ENCODE data around the gene BAZ1B. TPM values are rescaled to one million over a fixed set of nuclear protein-coding genes. Genes with fewer than 3 reads are reported as not detected.

BAZ1B gene
- total and polyA plus RNA-seq, 12 donors, result 14.5 to 65.5 (median 43.7) TPM

DNA sequence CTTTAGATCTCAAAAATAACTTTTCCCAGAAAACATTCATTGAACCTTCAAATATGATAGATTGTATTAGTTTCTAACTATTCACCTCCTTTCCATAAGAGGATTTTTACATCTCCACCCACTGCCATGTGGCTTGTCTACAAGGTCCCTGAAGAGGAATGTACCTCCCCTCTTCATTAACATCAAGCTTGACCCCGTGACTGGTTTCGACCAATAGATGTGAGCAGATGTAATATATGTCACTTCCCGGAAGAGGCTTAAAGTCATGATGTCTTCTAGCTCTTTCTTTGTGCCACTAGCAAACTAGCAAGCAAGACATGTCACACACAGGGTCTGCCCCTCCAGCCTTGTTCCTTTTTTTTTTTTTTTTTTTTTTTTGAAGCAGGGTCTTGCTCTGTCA, 6.9 kb downstream of the BAZ1B start:
- H3K27ac ChIP-seq, result no peak overlapping the region
- DNase-seq, result no peak
- H3K4me1 ChIP-seq (replicated peaks in 1 of 2), result peaks cover 17 to 36% of the 10 kb centered on the region in 2 donors
- intact Hi-C loops (cut with DNase I), result no loop called here
- no peaks in the 10 kb centered on the region for H3K27me3 ChIP-seq
- H3K9me3 ChIP-seq (replicated peaks in 1 of 3), result no peaks in the 10 kb centered on the region
- peaks cover 0 to 39% of the 10 kb centered on the region in 2 donors for H3K36me3 ChIP-seq (replicated peaks in 1 of 2)
- no peak overlapping the region for H3K4me3 ChIP-seq
- whole genome bisulfite sequencing, 4 donors, result 90 to 94% (median 93%) methylated on average over 3 of the region's 3 CpGs
- TF ChIP-seq CTCF (IDR thresholded peaks at IDR 0.05) (no peak), POLR2A (IDR thresholded peaks at IDR 0.05) (no peak)

GRCh38 chr7:73512018-73512780, 9.9 kb downstream of the BAZ1B start:
- TF ChIP-seq POLR2A (IDR thresholded peaks at IDR 0.05) (no peak), CTCF (IDR thresholded peaks at IDR 0.05) (no peak)
- peak in 1 of 7 donors; percentile 43 for DNase-seq
- Histone ChIP-seq H3K36me3 (replicated peaks in 1 of 2) (peaks cover 0 to 68% of the 10 kb centered on the region in 2 donors), H3K27ac (no peak overlapping the region), H3K9me3 (replicated peaks in 1 of 3) (no peaks in the 10 kb centered on the region), H3K4me1 (replicated peaks in 1 of 2) (peaks cover 0 to 15% of the 10 kb centered on the region in 2 donors), H3K27me3 (no peaks in the 10 kb centered on the region), H3K4me3 (no peak overlapping the region)
- WGBS, 4 donors, result 79 to 84% (median 80%) methylated on average over 8 of the region's 8 CpGs
- intact Hi-C loops (cut with DNase I), result no loop called here

DNA sequence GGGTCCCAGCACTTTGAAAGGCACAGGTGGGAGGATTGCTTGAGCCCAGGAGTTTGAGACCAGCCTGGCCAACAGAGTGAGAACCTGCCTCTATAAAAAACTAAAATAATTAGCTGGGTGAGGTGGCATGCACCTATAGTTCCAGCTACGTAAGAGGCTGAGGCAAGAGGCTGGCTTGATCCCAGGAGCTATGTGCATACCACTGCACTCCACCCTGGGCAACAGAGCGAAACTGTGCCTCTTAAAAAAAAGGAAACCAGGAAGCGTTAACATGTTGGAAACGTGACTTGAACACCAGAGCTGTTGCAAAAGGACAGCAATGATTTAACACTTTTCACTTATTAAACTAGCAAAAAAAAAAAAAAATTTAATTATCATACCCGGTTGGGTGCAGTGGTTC, 12.6 kb downstream of the BAZ1B start:
- H3K27ac ChIP-seq, result no peak overlapping the region
- no peaks in the 10 kb centered on the region for H3K27me3 ChIP-seq
- H3K4me3 ChIP-seq, result no peak overlapping the region
- WGBS, 4 donors, result 81 to 92% (median 87%) methylated on average over 5 of the region's 5 CpGs
- no peaks in the 10 kb centered on the region for H3K9me3 ChIP-seq (replicated peaks in 1 of 3)
- TF ChIP-seq CTCF (IDR thresholded peaks at IDR 0.05) (no peak), POLR2A (IDR thresholded peaks at IDR 0.05) (no peak)
- DNase-seq, result no peak
- intact Hi-C loops (cut with DNase I), result no loop called here
- H3K36me3 ChIP-seq (replicated peaks in 1 of 2), result peaks cover 0 to 68% of the 10 kb centered on the region in 2 donors
- H3K4me1 ChIP-seq (replicated peaks in 1 of 2), result peaks cover 0 to 17% of the 10 kb centered on the region in 2 donors

DNA sequence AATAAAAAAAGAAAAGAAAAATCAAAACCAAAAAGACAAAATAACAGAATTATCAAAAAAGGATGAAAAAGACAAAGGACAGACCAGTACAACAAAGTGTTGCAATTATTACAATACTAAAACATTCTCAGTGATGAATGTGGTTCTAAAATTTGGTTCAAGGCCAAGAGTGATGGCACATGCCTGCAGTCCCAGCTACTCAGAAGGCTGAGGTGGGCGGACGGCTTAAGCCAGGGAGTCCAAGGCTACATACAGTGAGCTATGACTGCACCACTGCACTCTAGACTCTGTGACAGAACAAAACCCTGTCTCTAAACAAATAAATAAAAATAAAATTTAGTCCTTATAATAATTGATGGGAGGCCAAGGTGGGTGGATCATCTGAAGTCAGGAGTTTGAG, 14.5 kb downstream of the BAZ1B start:
- intact Hi-C loops (cut with DNase I), result no loop called here
- Histone ChIP-seq H3K4me1 (replicated peaks in 1 of 2) (peaks cover 0 to 17% of the 10 kb centered on the region in 2 donors), H3K27ac (peak overlapping the region in 3 of 5 donors; percentile 4 to 29 (median 12)), H3K4me3 (no peak overlapping the region), H3K9me3 (replicated peaks in 1 of 3) (no peaks in the 10 kb centered on the region), H3K27me3 (no peaks in the 10 kb centered on the region), H3K36me3 (replicated peaks in 1 of 2) (peaks cover 0 to 82% of the 10 kb centered on the region in 2 donors)
- WGBS, 4 donors, result 33 to 51% (median 42%) methylated on average over 2 of the region's 2 CpGs
- peak in 6 of 7 donors; percentile 60 to 86 (median 74) for DNase-seq
- TF ChIP-seq CTCF (IDR thresholded peaks at IDR 0.05) (no peak), POLR2A (IDR thresholded peaks at IDR 0.05) (no peak)

All from adrenal gland (tissue), 12 donors.